GM23338 (cell line): ENCODE data around the gene PKP2. TPM values are rescaled to one million over a fixed set of nuclear protein-coding genes. Genes with fewer than 3 reads are reported as not detected.

ENCODE experiments used
- ATAC-seq: fragments of 200-7000 bp; cut with Tn5 transposase; 3 replicates; pipeline ENCODE4 v1.9.1; 2020
- DNase-seq: peaks from one replicate; pipeline ENCODE4 v3.0.0-alpha.2; 2015; ENCODE audit warnings: low spot score
- H2AFZ ChIP-seq: fragments of 200-600 bp; sonication (generic); 2 replicates; pipeline ENCODE4 v1.8.0; 2016; ENCODE audit warnings: antibody characterized with exemption, mild to moderate bottlenecking, moderate library complexity
- H3F3A ChIP-seq: fragments of 200-600 bp; sonication (generic); replicated peaks from 2 replicates; pipeline ENCODE4 v1.8.0; 2017; ENCODE audit warnings: antibody characterized with exemption, mixed run types, low read depth
- H3K27ac ChIP-seq: fragments of 200-600 bp; sonication (generic); 2 replicates; pipeline ENCODE4 v1.6.1; 2016; ENCODE audit warnings: low read depth
- H3K27me3 ChIP-seq: fragments of 200-600 bp; sonication (generic); 2 replicates; pipeline ENCODE4 v1.8.0; 2016; ENCODE audit warnings: mild to moderate bottlenecking, mixed run types, moderate library complexity; ENCODE audit not compliant: insufficient read depth
- H3K36me3 ChIP-seq: fragments of 200-600 bp; sonication (generic); 2 replicates; pipeline ENCODE4 v1.8.0; 2016; ENCODE audit warnings: mild to moderate bottlenecking; ENCODE audit not compliant: insufficient read depth
- H3K4me1 ChIP-seq: fragments of 200-600 bp; sonication (generic); 2 replicates; pipeline ENCODE4 v1.8.0; 2016; ENCODE audit warnings: mild to moderate bottlenecking, moderate library complexity; ENCODE audit not compliant: insufficient read depth
- H3K4me2 ChIP-seq: fragments of 200-600 bp; sonication (generic); 2 replicates; pipeline ENCODE4 v1.7.1; 2017; ENCODE audit warnings: mixed run types
- H3K4me3 ChIP-seq: fragments of 200-600 bp; sonication (generic); 2 replicates; pipeline ENCODE4 v1.6.1; 2016; ENCODE audit warnings: mixed run types
- H3K79me2 ChIP-seq: fragments of 200-600 bp; sonication (generic); replicated peaks from 2 replicates; pipeline ENCODE4 v1.8.0; 2017; ENCODE audit warnings: mild to moderate bottlenecking; ENCODE audit not compliant: insufficient read depth
- H3K9me2 ChIP-seq: fragments of 200-600 bp; sonication (generic); 2 replicates; pipeline ENCODE4 v1.8.0; 2017; ENCODE audit not compliant: insufficient read depth
- H4K20me1 ChIP-seq: fragments of 200-600 bp; sonication (generic); replicated peaks from 2 replicates; pipeline ENCODE4 v1.8.0; 2017; ENCODE audit warnings: mild to moderate bottlenecking; ENCODE audit not compliant: insufficient read depth
- H3K27ac Mint-ChIP-seq: 2 replicates; pipeline ENCODE4 v1.8.0; 2020; ENCODE audit warnings: inconsistent platforms, mild to moderate bottlenecking, moderate library complexity, mixed read lengths
- H3K27me3 Mint-ChIP-seq: 3 replicates; pipeline ENCODE4 v1.8.0; 2022; ENCODE audit warnings: low read depth, mild to moderate bottlenecking, moderate library complexity, mixed read lengths, inconsistent platforms; ENCODE audit not compliant: insufficient read depth, poor library complexity
- H3K36me3 Mint-ChIP-seq: 3 replicates; pipeline ENCODE4 v1.8.0; 2021; ENCODE audit warnings: low read depth, mild to moderate bottlenecking, inconsistent platforms, moderate library complexity, mixed read lengths
- H3K4me1 Mint-ChIP-seq: 3 replicates; pipeline ENCODE4 v1.8.0; 2020; ENCODE audit warnings: mild to moderate bottlenecking, inconsistent platforms, mixed read lengths
- H3K4me3 Mint-ChIP-seq: 3 replicates; pipeline ENCODE4 v1.8.0; 2021; ENCODE audit warnings: moderate library complexity, mild to moderate bottlenecking, inconsistent platforms, mixed read lengths
- H3K9me3 Mint-ChIP-seq: 3 replicates; pipeline ENCODE4 v1.8.0; 2020; ENCODE audit warnings: moderate library complexity, mild to moderate bottlenecking, inconsistent platforms, mixed read lengths
- CREB1 ChIP-seq: fragments of 250-450 bp; sonication (Bioruptor Pico); IDR thresholded peaks from 2 replicates; pipeline ENCODE4 v1.5.0; 2020; ENCODE audit warnings: low read depth, mild to moderate bottlenecking, moderate library complexity
- EZH2 ChIP-seq: fragments of 200-600 bp; sonication (generic); IDR thresholded peaks from one replicate; pipeline ENCODE4 v1.8.0; 2017; ENCODE audit warnings: antibody characterized with exemption, mild to moderate bottlenecking, low read depth; ENCODE audit not compliant: unreplicated experiment
- EZH2phosphoT487 ChIP-seq: fragments of 200-600 bp; sonication (generic); IDR thresholded peaks from one replicate; pipeline ENCODE4 v1.8.1; 2018; ENCODE audit warnings: antibody characterized with exemption; ENCODE audit not compliant: unreplicated experiment
- JUNB ChIP-seq: IDR thresholded peaks from one replicate; pipeline ENCODE4 v1.6.1; 2016; ENCODE audit warnings: antibody characterized with exemption; ENCODE audit not compliant: unreplicated experiment
- NANOG ChIP-seq: IDR thresholded peaks from 2 replicates; pipeline ENCODE4 v1.6.1; 2016; ENCODE audit warnings: antibody characterized with exemption, borderline replicate concordance
- POLR2AphosphoS5 ChIP-seq: IDR thresholded peaks from 2 replicates; pipeline ENCODE4 v1.6.1; 2016; ENCODE audit warnings: antibody characterized with exemption, low read depth
- STAT1 ChIP-seq: IDR thresholded peaks from one replicate; pipeline ENCODE4 v1.6.1; 2016; ENCODE audit warnings: antibody characterized with exemption; ENCODE audit not compliant: unreplicated experiment
- ZNF114 ChIP-seq: fragments of 250-450 bp; sonication (Bioruptor Pico); IDR thresholded peaks from 2 replicates; pipeline ENCODE4 v1.5.0; 2020; ENCODE audit warnings: mild to moderate bottlenecking, moderate library complexity
- ZNF331 ChIP-seq: fragments of 250-450 bp; sonication (Bioruptor Pico); IDR thresholded peaks from 2 replicates; pipeline ENCODE4 v1.5.0; 2020; ENCODE audit warnings: low read depth, mild to moderate bottlenecking, moderate library complexity
- polyA plus RNA-seq: library from polyadenylated mRNA; unstranded; fragments of >200 nt; fragmentation: Nextera tagmentation; extraction: Ambion mirVana; gene quantifications from 2 replicates; pipeline ENCODE4 v1.2.1, GENCODE V29; 2016
- total RNA-seq: library from RNA; depleted of rRNA; stranded (reverse); fragments of >200 nt; shearing (Covaris generic); gene quantifications from 2 replicates; pipeline ENCODE4 v1.2.3, GENCODE V29; 2014
- TF ChIP-seq, protein P1 (sequence below), 2 experiments: fragments of 200-600 bp in 1 of 2; sonication (generic) in 1 of 2; conservative IDR thresholded peaks; 2 replicates each; pipeline versions ENCODE4 v1.5.1 to v1.6.1; 2016 to 2017; ENCODE audit warnings: antibody characterized with exemption in 2 of 2, low read depth in 2 of 2, mild to moderate bottlenecking in 2 of 2, moderate library complexity in 1 of 2
- TF ChIP-seq, protein P2 (sequence below): IDR thresholded peaks from 2 replicates; pipeline ENCODE4 v1.6.1; 2016; ENCODE audit warnings: antibody characterized with exemption
- TF ChIP-seq, protein P3 (sequence below): IDR thresholded peaks from one replicate; pipeline ENCODE4 v1.6.1; 2018; ENCODE audit warnings: antibody characterized with exemption; ENCODE audit not compliant: unreplicated experiment
- TF ChIP-seq, protein P4 (sequence below): fragments of 250-450 bp; sonication (Bioruptor Pico); IDR thresholded peaks from 2 replicates; pipeline ENCODE4 v1.5.0; 2020; ENCODE audit warnings: mild to moderate bottlenecking, moderate library complexity

PKP2 gene
- total and polyA plus RNA-seq, 2 experiments from 2014 or later, result 24.6 to 47.6 TPM

DNA sequence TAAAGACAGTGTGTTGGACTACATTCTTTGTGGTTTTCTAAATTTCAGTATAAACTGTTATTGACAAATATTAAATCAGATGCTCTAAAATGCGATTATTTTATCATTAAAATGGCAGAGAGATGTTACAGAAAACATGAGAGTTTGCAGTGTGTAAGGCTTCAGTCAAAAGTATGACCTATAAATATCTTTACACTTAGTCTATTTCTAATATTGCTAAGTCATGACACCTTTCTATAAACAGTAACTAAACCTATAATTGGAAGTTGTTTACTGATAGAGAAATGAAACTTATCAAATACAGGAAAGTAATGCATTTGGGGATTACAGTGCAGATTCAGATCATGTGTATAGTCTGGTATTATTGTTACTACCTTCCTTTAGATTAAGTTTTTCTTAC, 72.0 kb downstream of the PKP2 start:
- Histone ChIP-seq H3K9me2 (no peaks in the 10 kb centered on the region), H3K4me3 (no peak overlapping the region), H3F3A (no peaks in the 10 kb centered on the region), H3K27ac (no peak overlapping the region), H2AFZ (no peak overlapping the region), H3K79me2 (no peaks in the 10 kb centered on the region), H3K27me3 (no peaks in the 10 kb centered on the region), H3K4me2 (no peak overlapping the region), H3K36me3 (peaks cover 11% of the 10 kb centered on the region), H3K4me1 (no peaks in the 10 kb centered on the region), H4K20me1 (no peaks in the 10 kb centered on the region)
- H3K27me3 Mint-ChIP-seq, result no peaks in the 10 kb centered on the region
- ATAC-seq (no peak), DNase-seq (no peak)
- no peaks in the 10 kb centered on the region for H3K9me3 Mint-ChIP-seq
- H3K27ac Mint-ChIP-seq, result no peak overlapping the region
- H3K4me1 Mint-ChIP-seq, result peaks cover 3% of the 10 kb centered on the region; the same call in 1 of the 3 replicates
- H3K36me3 Mint-ChIP-seq, result peaks cover 17% of the 10 kb centered on the region
- TF ChIP-seq, protein P1, sequence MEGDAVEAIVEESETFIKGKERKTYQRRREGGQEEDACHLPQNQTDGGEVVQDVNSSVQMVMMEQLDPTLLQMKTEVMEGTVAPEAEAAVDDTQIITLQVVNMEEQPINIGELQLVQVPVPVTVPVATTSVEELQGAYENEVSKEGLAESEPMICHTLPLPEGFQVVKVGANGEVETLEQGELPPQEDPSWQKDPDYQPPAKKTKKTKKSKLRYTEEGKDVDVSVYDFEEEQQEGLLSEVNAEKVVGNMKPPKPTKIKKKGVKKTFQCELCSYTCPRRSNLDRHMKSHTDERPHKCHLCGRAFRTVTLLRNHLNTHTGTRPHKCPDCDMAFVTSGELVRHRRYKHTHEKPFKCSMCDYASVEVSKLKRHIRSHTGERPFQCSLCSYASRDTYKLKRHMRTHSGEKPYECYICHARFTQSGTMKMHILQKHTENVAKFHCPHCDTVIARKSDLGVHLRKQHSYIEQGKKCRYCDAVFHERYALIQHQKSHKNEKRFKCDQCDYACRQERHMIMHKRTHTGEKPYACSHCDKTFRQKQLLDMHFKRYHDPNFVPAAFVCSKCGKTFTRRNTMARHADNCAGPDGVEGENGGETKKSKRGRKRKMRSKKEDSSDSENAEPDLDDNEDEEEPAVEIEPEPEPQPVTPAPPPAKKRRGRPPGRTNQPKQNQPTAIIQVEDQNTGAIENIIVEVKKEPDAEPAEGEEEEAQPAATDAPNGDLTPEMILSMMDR (conservative IDR thresholded peaks at IDR 0.05; ENCODE audit: low read depth in 2 of 2), result no peak
- TF ChIP-seq, protein P2, sequence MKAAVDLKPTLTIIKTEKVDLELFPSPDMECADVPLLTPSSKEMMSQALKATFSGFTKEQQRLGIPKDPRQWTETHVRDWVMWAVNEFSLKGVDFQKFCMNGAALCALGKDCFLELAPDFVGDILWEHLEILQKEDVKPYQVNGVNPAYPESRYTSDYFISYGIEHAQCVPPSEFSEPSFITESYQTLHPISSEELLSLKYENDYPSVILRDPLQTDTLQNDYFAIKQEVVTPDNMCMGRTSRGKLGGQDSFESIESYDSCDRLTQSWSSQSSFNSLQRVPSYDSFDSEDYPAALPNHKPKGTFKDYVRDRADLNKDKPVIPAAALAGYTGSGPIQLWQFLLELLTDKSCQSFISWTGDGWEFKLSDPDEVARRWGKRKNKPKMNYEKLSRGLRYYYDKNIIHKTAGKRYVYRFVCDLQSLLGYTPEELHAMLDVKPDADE, result no peak
- TF ChIP-seq, protein P3, sequence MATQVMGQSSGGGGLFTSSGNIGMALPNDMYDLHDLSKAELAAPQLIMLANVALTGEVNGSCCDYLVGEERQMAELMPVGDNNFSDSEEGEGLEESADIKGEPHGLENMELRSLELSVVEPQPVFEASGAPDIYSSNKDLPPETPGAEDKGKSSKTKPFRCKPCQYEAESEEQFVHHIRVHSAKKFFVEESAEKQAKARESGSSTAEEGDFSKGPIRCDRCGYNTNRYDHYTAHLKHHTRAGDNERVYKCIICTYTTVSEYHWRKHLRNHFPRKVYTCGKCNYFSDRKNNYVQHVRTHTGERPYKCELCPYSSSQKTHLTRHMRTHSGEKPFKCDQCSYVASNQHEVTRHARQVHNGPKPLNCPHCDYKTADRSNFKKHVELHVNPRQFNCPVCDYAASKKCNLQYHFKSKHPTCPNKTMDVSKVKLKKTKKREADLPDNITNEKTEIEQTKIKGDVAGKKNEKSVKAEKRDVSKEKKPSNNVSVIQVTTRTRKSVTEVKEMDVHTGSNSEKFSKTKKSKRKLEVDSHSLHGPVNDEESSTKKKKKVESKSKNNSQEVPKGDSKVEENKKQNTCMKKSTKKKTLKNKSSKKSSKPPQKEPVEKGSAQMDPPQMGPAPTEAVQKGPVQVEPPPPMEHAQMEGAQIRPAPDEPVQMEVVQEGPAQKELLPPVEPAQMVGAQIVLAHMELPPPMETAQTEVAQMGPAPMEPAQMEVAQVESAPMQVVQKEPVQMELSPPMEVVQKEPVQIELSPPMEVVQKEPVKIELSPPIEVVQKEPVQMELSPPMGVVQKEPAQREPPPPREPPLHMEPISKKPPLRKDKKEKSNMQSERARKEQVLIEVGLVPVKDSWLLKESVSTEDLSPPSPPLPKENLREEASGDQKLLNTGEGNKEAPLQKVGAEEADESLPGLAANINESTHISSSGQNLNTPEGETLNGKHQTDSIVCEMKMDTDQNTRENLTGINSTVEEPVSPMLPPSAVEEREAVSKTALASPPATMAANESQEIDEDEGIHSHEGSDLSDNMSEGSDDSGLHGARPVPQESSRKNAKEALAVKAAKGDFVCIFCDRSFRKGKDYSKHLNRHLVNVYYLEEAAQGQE, result no peak
- TF ChIP-seq, protein P4, sequence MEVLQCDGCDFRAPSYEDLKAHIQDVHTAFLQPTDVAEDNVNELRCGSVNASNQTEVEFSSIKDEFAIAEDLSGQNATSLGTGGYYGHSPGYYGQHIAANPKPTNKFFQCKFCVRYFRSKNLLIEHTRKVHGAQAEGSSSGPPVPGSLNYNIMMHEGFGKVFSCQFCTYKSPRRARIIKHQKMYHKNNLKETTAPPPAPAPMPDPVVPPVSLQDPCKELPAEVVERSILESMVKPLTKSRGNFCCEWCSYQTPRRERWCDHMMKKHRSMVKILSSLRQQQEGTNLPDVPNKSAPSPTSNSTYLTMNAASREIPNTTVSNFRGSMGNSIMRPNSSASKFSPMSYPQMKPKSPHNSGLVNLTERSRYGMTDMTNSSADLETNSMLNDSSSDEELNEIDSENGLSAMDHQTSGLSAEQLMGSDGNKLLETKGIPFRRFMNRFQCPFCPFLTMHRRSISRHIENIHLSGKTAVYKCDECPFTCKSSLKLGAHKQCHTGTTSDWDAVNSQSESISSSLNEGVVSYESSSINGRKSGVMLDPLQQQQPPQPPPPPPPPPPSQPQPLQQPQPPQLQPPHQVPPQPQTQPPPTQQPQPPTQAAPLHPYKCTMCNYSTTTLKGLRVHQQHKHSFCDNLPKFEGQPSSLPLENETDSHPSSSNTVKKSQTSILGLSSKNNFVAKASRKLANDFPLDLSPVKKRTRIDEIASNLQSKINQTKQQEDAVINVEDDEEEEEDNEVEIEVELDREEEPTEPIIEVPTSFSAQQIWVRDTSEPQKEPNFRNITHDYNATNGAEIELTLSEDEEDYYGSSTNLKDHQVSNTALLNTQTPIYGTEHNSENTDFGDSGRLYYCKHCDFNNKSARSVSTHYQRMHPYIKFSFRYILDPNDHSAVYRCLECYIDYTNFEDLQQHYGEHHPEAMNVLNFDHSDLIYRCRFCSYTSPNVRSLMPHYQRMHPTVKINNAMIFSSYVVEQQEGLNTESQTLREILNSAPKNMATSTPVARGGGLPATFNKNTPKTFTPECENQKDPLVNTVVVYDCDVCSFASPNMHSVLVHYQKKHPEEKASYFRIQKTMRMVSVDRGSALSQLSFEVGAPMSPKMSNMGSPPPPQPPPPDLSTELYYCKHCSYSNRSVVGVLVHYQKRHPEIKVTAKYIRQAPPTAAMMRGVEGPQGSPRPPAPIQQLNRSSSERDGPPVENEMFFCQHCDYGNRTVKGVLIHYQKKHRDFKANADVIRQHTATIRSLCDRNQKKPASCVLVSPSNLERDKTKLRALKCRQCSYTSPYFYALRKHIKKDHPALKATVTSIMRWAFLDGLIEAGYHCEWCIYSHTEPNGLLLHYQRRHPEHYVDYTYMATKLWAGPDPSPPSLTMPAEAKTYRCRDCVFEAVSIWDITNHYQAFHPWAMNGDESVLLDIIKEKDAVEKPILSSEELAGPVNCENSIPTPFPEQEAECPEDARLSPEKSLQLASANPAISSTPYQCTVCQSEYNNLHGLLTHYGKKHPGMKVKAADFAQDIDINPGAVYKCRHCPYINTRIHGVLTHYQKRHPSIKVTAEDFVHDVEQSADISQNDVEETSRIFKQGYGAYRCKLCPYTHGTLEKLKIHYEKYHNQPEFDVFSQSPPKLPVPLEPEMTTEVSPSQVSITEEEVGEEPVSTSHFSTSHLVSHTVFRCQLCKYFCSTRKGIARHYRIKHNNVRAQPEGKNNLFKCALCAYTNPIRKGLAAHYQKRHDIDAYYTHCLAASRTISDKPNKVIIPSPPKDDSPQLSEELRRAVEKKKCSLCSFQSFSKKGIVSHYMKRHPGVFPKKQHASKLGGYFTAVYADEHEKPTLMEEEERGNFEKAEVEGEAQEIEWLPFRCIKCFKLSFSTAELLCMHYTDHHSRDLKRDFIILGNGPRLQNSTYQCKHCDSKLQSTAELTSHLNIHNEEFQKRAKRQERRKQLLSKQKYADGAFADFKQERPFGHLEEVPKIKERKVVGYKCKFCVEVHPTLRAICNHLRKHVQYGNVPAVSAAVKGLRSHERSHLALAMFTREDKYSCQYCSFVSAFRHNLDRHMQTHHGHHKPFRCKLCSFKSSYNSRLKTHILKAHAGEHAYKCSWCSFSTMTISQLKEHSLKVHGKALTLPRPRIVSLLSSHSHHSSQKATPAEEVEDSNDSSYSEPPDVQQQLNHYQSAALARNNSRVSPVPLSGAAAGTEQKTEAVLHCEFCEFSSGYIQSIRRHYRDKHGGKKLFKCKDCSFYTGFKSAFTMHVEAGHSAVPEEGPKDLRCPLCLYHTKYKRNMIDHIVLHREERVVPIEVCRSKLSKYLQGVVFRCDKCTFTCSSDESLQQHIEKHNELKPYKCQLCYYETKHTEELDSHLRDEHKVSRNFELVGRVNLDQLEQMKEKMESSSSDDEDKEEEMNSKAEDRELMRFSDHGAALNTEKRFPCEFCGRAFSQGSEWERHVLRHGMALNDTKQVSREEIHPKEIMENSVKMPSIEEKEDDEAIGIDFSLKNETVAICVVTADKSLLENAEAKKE (CRISPR knock-in tag), result no peak
- no peak for TF ChIP-seq POLR2AphosphoS5
- TF ChIP-seq STAT1, result no peak
- TF ChIP-seq NANOG, result no peak
- no peak for TF ChIP-seq EZH2phosphoT487
- TF ChIP-seq CREB1, result no peak
- TF ChIP-seq JUNB, result no peak
- TF ChIP-seq ZNF331, result no peak
- TF ChIP-seq EZH2, result no peak
- no peak for TF ChIP-seq ZNF114 (CRISPR knock-in tag)
- H3K4me3 Mint-ChIP-seq, result no peak overlapping the region
